ENCODE data around the gene DNAH3.
"Not testable (repeated sequence)": the region's sequence is repeated elsewhere in the genome, so short reads cannot be mapped to it uniquely, and the experiment has no call there.

Gene DNAH3

GRCh38 chr16:21081329-21081728 is 69.3 kb downstream of the DNAH3 start:
- Histone ChIP-seq H3K4me3 (ENCODE audit: insufficient read depth, low read depth, low read length, poor library complexity, severe bottlenecking) (no peak overlapping the region), H3K27ac (ENCODE audit: insufficient read depth, low read length, poor library complexity, severe bottlenecking) (no peak overlapping the region)
- no peak for DNase-seq

DNA sequence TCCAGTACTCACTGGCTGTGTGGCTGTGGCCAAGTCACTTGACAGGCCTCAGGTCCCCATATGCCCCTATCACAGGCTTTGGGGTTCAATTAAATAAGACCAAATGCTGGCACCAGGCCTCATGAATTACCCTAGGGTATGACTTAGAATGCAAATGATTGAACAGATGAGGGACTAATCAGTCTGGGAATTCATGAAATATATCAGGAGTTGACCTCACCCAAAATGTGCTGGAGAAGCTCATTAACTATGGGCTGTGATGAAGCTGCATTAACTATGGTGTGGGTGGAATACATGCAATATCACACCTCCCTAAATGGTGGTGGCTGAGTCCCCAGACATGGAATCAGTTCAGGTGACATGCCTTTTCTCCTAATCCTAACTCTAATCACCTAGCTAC is 72.1 kb downstream of the DNAH3 start:
- no peaks in the 10 kb centered on the region for H3K27me3 ChIP-seq (replicated peaks; ENCODE audit: control insufficient read depth, insufficient read depth, low read length, poor library complexity, severe bottlenecking)
- no peak for DNase-seq

More at GRCh38 chr16:21081329-21081728, 69.3 kb downstream of the DNAH3 start:
- Histone ChIP-seq H3K36me3 (ENCODE audit: control insufficient read depth, insufficient read depth, low read length) (no peaks in the 10 kb centered on the region), H3K9me3 (ENCODE audit: control insufficient read depth, low read length) (no peaks in the 10 kb centered on the region), H3K27me3 (replicated peaks; ENCODE audit: control insufficient read depth, insufficient read depth, low read length, poor library complexity, severe bottlenecking) (no peaks in the 10 kb centered on the region), H3K4me1 (ENCODE audit: control insufficient read depth, insufficient read depth, low read length, poor library complexity, severe bottlenecking) (no peaks in the 10 kb centered on the region)

DNA sequence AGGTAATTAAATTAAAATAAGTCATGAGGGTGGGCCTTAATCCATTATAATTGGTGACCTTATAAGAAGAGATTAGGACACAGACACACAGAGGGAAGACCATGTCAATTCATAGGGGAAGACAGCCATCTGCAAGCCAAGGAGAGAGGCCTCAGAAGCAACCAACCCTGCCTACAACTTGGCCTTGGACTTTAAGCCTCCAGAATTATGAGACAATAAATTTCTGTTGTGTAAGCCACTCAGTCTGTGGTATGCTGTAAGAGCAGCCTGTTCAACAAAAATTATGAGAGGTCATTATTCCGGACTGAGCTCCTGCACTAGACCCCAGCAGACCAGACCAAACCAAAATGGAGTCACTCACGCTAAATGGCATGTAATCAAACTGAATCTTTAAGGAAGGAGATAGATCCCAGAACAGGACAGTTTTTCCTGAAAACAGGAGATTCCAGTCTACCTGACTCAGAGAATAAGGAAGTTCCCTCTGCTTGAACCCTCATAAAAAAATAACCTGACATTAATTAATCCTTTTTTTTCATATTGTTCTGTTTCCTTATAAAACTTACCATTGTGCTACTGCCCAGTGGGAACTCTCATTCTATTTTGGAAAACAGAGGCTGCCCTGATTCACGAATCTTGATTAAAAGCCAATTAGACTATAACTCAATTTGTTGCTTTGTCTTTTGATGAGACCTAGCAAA is 74.3 kb downstream of the DNAH3 start:
- no peaks in the 10 kb centered on the region for H3K9me3 ChIP-seq (ENCODE audit: control insufficient read depth, low read length)
- no peaks in the 10 kb centered on the region for H3K36me3 ChIP-seq (ENCODE audit: control insufficient read depth, insufficient read depth, low read length)
- no peaks in the 10 kb centered on the region for H3K4me1 ChIP-seq (ENCODE audit: control insufficient read depth, insufficient read depth, low read length, poor library complexity, severe bottlenecking)
- no peak overlapping the region for H3K4me3 ChIP-seq (ENCODE audit: insufficient read depth, low read depth, low read length, poor library complexity, severe bottlenecking)
- H3K27ac ChIP-seq (ENCODE audit: insufficient read depth, low read length, poor library complexity, severe bottlenecking): no peak overlapping the region
- DNase-seq: no peak
- no peaks in the 10 kb centered on the region for H3K27me3 ChIP-seq (replicated peaks; ENCODE audit: control insufficient read depth, insufficient read depth, low read length, poor library complexity, severe bottlenecking)

More for the DNA sequence above, 72.1 kb downstream of the DNAH3 start:
- no peak overlapping the region for H3K27ac ChIP-seq (ENCODE audit: insufficient read depth, low read length, poor library complexity, severe bottlenecking)
- H3K36me3 ChIP-seq (ENCODE audit: control insufficient read depth, insufficient read depth, low read length): no peaks in the 10 kb centered on the region
- no peak overlapping the region for H3K4me3 ChIP-seq (ENCODE audit: insufficient read depth, low read depth, low read length, poor library complexity, severe bottlenecking)
- no peaks in the 10 kb centered on the region for H3K9me3 ChIP-seq (ENCODE audit: control insufficient read depth, low read length)
- H3K4me1 ChIP-seq (ENCODE audit: control insufficient read depth, insufficient read depth, low read length, poor library complexity, severe bottlenecking): no peaks in the 10 kb centered on the region

DNA sequence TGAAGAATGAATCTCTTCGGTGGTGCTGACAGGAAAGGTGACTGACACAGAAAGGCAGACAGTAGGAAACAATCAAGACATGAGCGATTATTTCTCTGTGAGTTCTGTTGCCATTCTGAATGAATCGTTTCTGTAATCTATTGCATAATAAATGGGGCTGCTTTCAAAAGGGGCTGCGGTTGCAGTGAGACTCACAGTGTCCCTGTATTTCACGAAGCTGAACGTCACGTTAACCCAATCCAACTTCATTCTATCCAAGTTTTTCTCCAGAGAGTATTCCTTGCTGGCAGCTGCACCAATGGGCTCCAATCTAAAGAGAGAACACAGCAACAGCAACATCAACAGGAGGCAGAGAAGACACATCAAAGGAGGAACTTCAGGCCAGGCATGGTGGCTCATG is 75.4 kb downstream of the DNAH3 start:
- H3K9me3 ChIP-seq (ENCODE audit: control insufficient read depth, low read length): no peaks in the 10 kb centered on the region
- DNase-seq: no peak
- no peak overlapping the region for H3K4me3 ChIP-seq (ENCODE audit: insufficient read depth, low read depth, low read length, poor library complexity, severe bottlenecking)
- H3K27me3 ChIP-seq (replicated peaks; ENCODE audit: control insufficient read depth, insufficient read depth, low read length, poor library complexity, severe bottlenecking): no peaks in the 10 kb centered on the region
- H3K4me1 ChIP-seq (ENCODE audit: control insufficient read depth, insufficient read depth, low read length, poor library complexity, severe bottlenecking): no peaks in the 10 kb centered on the region
- H3K27ac ChIP-seq (ENCODE audit: insufficient read depth, low read length, poor library complexity, severe bottlenecking): no peak overlapping the region
- no peaks in the 10 kb centered on the region for H3K36me3 ChIP-seq (ENCODE audit: control insufficient read depth, insufficient read depth, low read length)

DNA sequence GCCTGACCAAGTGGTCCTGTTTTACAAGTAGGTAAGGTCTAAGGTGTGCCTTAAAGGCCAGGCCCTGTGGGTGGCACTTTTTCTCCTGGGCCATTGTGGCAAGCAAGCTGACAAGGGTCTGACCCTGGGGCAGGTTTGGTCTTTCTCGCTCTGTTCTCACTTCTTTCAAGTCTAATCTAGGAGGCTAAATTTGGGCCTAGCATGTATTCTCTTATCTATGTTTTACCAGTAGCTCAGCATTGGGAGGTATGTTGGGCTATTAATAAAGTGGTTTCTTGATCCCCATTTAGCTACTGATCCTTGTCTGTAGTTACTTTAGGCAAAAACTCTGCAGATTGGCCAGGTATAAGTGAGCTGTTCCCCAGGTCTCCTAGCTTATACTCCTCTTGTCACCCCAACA is 77.7 kb downstream of the DNAH3 start:
- DNase-seq: no peak
- H3K9me3 ChIP-seq (ENCODE audit: control insufficient read depth, low read length): no peaks in the 10 kb centered on the region
- no peaks in the 10 kb centered on the region for H3K4me1 ChIP-seq (ENCODE audit: control insufficient read depth, insufficient read depth, low read length, poor library complexity, severe bottlenecking)
- H3K36me3 ChIP-seq (ENCODE audit: control insufficient read depth, insufficient read depth, low read length): no peaks in the 10 kb centered on the region
- H3K4me3 ChIP-seq (ENCODE audit: insufficient read depth, low read depth, low read length, poor library complexity, severe bottlenecking): no peak overlapping the region
- no peaks in the 10 kb centered on the region for H3K27me3 ChIP-seq (replicated peaks; ENCODE audit: control insufficient read depth, insufficient read depth, low read length, poor library complexity, severe bottlenecking)
- H3K27ac ChIP-seq (ENCODE audit: insufficient read depth, low read length, poor library complexity, severe bottlenecking): no peak overlapping the region

DNA sequence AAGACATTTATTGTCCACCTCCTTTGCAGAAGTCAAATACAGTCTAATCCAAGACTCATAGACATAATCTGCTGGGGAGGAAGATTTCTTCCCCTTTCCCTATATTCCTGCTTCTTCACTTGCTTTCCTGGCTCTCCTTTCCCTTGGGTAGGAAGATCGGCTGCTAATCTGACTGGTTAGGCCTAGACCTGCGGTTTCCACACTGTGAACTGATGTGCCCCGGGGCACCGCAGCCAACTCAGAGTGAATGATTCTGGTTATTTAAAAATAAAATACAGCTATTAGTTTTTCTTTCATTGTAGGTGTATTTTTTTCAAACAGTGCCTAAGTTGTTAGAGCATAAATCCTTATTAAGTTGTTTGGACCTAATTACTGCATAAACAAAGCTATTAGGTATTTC is 78.9 kb downstream of the DNAH3 start:
- Histone ChIP-seq H3K4me3 (ENCODE audit: insufficient read depth, low read depth, low read length, poor library complexity, severe bottlenecking) (no peak overlapping the region), H3K27ac (ENCODE audit: insufficient read depth, low read length, poor library complexity, severe bottlenecking) (no peak overlapping the region), H3K36me3 (ENCODE audit: control insufficient read depth, insufficient read depth, low read length) (no peaks in the 10 kb centered on the region), H3K27me3 (replicated peaks; ENCODE audit: control insufficient read depth, insufficient read depth, low read length, poor library complexity, severe bottlenecking) (no peaks in the 10 kb centered on the region), H3K4me1 (ENCODE audit: control insufficient read depth, insufficient read depth, low read length, poor library complexity, severe bottlenecking) (no peaks in the 10 kb centered on the region), H3K9me3 (ENCODE audit: control insufficient read depth, low read length) (no peaks in the 10 kb centered on the region)
- DNase-seq: no peak

GRCh38 chr16:21070564-21070963 is 80.1 kb downstream of the DNAH3 start:
- no peaks in the 10 kb centered on the region for H3K27me3 ChIP-seq (replicated peaks; ENCODE audit: control insufficient read depth, insufficient read depth, low read length, poor library complexity, severe bottlenecking)
- no peak overlapping the region for H3K27ac ChIP-seq (ENCODE audit: insufficient read depth, low read length, poor library complexity, severe bottlenecking)
- H3K36me3 ChIP-seq (ENCODE audit: control insufficient read depth, insufficient read depth, low read length): no peaks in the 10 kb centered on the region
- no peaks in the 10 kb centered on the region for H3K4me1 ChIP-seq (ENCODE audit: control insufficient read depth, insufficient read depth, low read length, poor library complexity, severe bottlenecking)
- H3K4me3 ChIP-seq (ENCODE audit: insufficient read depth, low read depth, low read length, poor library complexity, severe bottlenecking): no peak overlapping the region
- DNase-seq: no peak
- H3K9me3 ChIP-seq (ENCODE audit: control insufficient read depth, low read length): no peaks in the 10 kb centered on the region

DNA sequence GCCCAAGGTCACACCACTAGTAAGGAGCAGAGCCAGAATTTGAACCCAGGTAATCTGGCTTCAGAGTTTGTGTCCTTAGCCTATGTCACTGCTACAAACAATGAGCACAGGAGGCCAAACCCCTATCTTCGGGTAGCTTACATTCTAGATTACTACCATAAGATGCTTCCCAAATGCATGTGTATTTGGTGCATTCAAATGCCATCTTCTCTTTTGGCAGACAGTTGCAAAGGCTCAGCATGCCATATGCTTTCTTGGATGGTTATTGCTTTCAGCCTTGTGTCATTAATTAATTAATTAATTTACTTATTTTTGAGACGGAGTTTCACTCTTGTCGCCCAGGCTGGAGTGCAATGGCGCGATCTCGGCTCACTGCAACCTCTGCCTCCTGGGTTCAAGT is 80.7 kb downstream of the DNAH3 start:
- H3K4me3 ChIP-seq (ENCODE audit: insufficient read depth, low read depth, low read length, poor library complexity, severe bottlenecking): no peak overlapping the region
- H3K4me1 ChIP-seq (ENCODE audit: control insufficient read depth, insufficient read depth, low read length, poor library complexity, severe bottlenecking): no peaks in the 10 kb centered on the region
- no peaks in the 10 kb centered on the region for H3K27me3 ChIP-seq (replicated peaks; ENCODE audit: control insufficient read depth, insufficient read depth, low read length, poor library complexity, severe bottlenecking)
- no peaks in the 10 kb centered on the region for H3K36me3 ChIP-seq (ENCODE audit: control insufficient read depth, insufficient read depth, low read length)
- DNase-seq: no peak
- no peak overlapping the region for H3K27ac ChIP-seq (ENCODE audit: insufficient read depth, low read length, poor library complexity, severe bottlenecking)
- H3K9me3 ChIP-seq (ENCODE audit: control insufficient read depth, low read length): no peaks in the 10 kb centered on the region

DNA sequence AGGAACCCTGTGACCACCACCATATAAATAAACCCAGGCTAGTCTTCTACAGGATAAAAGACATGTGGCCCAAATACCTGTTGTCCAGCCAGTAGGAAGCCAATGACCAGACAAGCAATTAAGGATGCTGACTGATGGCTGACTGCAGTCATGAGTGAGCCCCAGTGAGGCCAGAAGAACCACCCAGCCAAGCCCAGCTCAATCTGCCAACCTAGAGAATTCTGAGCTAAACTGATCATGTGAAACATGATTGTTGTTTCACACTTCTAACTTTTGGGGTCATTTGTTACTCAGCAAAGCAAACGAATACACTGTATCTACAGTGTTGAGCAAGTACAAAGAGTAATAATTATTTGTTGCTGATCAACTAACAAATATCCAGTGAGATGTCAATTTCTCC is 86.4 kb downstream of the DNAH3 start:
- Histone ChIP-seq H3K27me3 (replicated peaks; ENCODE audit: control insufficient read depth, insufficient read depth, low read length, poor library complexity, severe bottlenecking) (no peaks in the 10 kb centered on the region), H3K4me1 (ENCODE audit: control insufficient read depth, insufficient read depth, low read length, poor library complexity, severe bottlenecking) (no peaks in the 10 kb centered on the region), H3K9me3 (ENCODE audit: control insufficient read depth, low read length) (no peaks in the 10 kb centered on the region), H3K36me3 (ENCODE audit: control insufficient read depth, insufficient read depth, low read length) (no peaks in the 10 kb centered on the region), H3K27ac (ENCODE audit: insufficient read depth, low read length, poor library complexity, severe bottlenecking) (no peak overlapping the region), H3K4me3 (ENCODE audit: insufficient read depth, low read depth, low read length, poor library complexity, severe bottlenecking) (no peak overlapping the region)
- no peak for DNase-seq

GRCh38 chr16:21063314-21063713 is 87.3 kb downstream of the DNAH3 start:
- not testable (repeated sequence) for H3K4me1 ChIP-seq (ENCODE audit: control insufficient read depth, insufficient read depth, low read length, poor library complexity, severe bottlenecking); H3K9me3 ChIP-seq (ENCODE audit: control insufficient read depth, low read length); DNase-seq; H3K27ac ChIP-seq (ENCODE audit: insufficient read depth, low read length, poor library complexity, severe bottlenecking); H3K4me3 ChIP-seq (ENCODE audit: insufficient read depth, low read depth, low read length, poor library complexity, severe bottlenecking); H3K36me3 ChIP-seq (ENCODE audit: control insufficient read depth, insufficient read depth, low read length); H3K27me3 ChIP-seq (replicated peaks; ENCODE audit: control insufficient read depth, insufficient read depth, low read length, poor library complexity, severe bottlenecking)

Measured in effector memory CD4-positive, alpha-beta T cell (primary cell).